WI38 (cell line): Measurements from ENCODE around the gene CDKN2AIPNL.

Source experiments
- H3K4me3 ChIP-seq: 2 replicates; pipeline ENCODE4 v1.5.1; 2011; ENCODE audit warnings: low read depth, mild to moderate bottlenecking, control low read depth, low read length
- CTCF ChIP-seq: IDR thresholded peaks from 2 replicates; pipeline ENCODE4 v1.5.1; 2012; ENCODE audit warnings: low read depth, mild to moderate bottlenecking, control low read depth, low read length

Gene CDKN2AIPNL

DNA sequence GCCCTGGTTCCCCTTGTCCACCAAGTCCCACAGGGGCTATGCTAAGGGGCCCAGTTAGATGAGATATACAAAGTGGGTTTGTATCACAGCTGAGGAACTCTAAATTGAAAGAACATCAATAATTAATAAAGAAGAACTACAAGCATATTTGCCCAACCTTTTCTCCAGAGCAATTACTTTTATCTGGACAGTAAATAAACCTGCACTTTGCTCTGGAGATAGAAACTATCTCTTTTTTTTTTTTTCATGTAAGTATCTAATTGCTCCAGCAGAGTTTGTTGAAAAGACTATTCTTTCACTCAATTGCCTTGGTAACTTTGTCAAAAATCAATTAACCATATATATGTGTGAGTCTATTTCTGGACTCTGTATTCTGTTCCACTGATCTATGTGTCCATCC is 6.0 kb upstream of the CDKN2AIPNL start:
- H3K4me3 ChIP-seq = no peak overlapping the region
- TF ChIP-seq CTCF = no peak

DNA sequence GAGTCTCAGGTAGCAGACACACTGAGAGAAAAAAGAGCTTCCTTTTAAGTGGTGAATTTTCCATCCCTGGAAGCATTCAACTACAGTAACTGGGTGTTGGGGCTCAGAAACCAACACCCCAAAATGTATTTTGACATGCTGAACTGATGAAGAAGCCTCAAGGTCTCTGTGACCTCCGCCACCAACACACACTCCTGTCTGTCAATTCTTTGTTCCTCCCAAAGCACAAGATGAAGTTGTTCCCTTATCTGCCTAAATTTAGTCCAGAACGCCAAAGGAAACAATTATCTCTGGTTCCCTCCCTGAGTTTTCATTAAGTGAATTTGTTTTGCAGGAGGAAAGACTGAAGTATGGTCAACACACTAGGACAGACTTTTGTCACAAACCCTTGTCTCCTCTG is 1.4 kb upstream of the CDKN2AIPNL start:
- H3K4me3 ChIP-seq = no peak overlapping the region
- TF ChIP-seq CTCF = no peak

GRCh38 chr5:134411228-134411545 is 494 bp downstream of the CDKN2AIPNL start:
- no peak for TF ChIP-seq CTCF
- H3K4me3 ChIP-seq = peak overlapping the region; percentile 91

DNA sequence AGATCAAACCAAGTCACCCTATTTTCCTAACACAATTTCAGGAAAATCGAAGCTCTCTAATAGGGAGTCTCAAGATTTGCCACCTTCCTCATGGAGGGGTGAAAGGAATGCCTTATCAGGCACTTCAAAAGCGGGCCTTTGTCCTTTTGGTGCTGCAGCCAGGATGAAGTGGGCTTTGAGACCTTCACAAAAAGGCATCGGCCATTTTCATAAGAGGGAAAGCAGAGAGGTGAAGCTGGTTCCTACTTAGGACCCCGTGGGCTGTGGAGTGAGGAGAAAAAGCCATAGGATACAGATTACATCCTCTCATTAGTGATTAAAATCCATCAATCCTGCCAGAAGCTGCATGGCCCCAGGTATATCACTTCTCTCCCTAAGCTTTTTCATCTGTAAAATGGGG is 859 bp downstream of the CDKN2AIPNL start:
- H3K4me3 ChIP-seq = peak overlapping the region; percentile 91
- TF ChIP-seq CTCF = no peak

GRCh38 chr5:134409321-134409720 is 2.4 kb downstream of the CDKN2AIPNL start:
- no peak for TF ChIP-seq CTCF
- no peak overlapping the region for H3K4me3 ChIP-seq

DNA sequence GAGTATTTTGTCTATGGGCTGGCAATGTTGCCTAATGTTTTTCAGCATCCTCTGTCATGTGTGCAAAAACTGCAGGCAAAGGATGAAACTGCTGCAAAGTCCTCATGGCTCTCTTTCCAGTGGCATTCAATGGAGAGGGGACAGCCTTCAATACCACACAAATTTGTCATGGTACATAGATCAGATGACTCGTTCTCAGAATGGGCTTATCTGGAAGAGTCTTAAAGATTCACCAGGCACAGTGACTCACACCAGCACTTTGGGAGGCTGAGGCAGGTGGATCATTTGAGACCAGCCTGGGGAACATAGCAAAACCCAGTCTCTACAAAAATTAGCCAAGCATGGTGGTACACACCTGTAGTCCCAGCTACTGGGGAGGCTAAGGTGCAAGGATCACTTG is 5.3 kb downstream of the CDKN2AIPNL start:
- H3K4me3 ChIP-seq = no peak overlapping the region
- TF ChIP-seq CTCF = no peak

DNA sequence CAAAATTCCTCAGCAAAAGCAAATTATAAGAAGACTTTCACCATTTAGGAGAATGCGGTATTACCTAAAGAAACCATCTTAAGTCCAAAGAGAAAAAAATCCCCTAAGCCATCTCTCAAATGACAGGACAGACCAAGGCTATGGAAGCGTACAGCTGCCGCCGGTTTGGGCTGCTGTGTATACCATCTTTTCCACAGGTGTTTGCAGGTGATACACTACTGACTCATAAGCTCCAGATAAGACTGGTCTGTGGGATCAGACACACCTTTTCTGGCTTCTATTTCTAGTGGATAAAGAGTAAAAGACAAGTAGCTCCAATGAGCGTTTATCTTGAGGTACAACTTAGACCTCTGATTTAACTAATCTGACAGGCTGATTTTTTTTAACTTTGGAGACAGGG is 7.7 kb downstream of the CDKN2AIPNL start:
- H3K4me3 ChIP-seq = no peak overlapping the region
- no peak for TF ChIP-seq CTCF
